Measurements from ENCODE around the gene ZNF512B.
A peak's percentile ranks its signal among the peaks of the same experiment; 100 is the strongest.
"Not testable (repeated sequence)": the region's sequence is repeated elsewhere in the genome, so short reads cannot be mapped to it uniquely, and the experiment has no call there.

The ZNF512B gene

GRCh38 chr20:63932606-63933160, 37.0 kb downstream of the ZNF512B start:
- no peak for DNase-seq (ENCODE audit: low spot score)

GRCh38 chr20:63931735-63932134, 38.0 kb downstream of the ZNF512B start:
- DNase-seq (ENCODE audit: low spot score) = no peak

- no peak for DNase-seq (ENCODE audit: low spot score)
Observed at GRCh38 chr20:63930971-63931553, 38.7 kb downstream of the ZNF512B start.

DNA sequence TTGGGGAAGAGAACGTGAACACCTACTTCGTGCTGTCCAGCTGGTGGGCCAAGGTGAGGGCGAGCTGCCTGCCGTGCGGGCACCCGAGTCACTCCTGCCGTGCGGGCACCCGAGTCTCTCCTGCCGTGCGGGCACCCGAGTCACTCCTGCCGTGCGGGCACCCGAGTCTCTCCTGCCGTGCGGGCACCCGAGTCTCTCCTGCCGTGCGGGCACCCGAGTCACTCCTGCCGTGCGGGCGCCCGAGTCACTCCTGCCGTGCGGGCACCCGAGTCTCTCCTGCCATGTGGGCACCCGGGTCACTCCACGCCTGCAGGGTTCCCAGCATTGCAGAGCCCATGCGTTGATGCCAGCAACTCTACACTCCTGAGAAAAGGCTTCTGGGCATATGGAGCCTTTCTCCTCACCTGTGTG, 40.3 kb downstream of the ZNF512B start:
- DNase-seq (ENCODE audit: low spot score) = not testable (repeated sequence)

DNA sequence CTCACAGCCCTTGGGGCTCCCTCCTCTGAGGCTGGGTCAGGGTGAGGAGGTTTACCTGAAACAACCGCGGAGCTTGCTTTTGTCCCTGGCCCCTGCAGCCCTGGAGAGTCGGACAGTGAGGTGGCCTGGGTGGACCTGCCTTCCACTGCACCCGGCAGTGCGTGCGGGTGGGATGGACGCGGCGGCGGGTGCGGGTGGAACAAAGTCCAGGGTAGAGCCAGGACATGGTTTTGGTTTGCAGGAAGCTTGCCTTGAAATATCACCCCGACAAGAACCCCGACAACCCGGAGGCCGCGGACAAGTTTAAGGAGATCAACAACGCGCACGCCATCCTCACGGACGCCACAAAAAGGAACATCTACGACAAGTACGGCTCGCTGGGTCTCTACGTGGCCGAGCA, 40.7 kb downstream of the ZNF512B start:
- DNase-seq (ENCODE audit: low spot score) = no peak

- no peak for DNase-seq (ENCODE audit: low spot score)
Observed at GRCh38 chr20:63926298-63926697, 43.4 kb downstream of the ZNF512B start.

GRCh38 chr20:63924241-63924640, 45.5 kb downstream of the ZNF512B start:
- DNase-seq (ENCODE audit: low spot score) = no peak

DNA sequence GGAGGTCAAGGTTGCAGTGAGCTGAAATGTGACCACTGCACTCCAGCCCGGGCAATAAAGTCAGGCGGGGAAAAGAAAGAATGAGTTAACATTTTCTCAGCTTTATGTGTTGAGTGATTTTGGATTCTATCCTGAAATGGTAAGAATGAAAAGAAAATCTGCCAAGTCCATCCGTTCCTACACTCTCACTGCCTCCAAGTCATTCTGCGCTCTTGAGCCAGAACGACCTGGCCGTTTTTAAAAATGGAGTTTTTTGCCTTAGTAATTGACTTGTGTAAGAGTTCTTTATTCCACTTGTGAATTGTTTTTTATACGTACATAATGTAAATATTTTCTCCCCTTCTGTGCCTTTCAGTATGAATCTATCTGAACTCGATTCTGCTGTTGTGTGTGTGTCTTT, 46.1 kb downstream of the ZNF512B start:
- DNase-seq (ENCODE audit: low spot score) = no peak

GRCh38 chr20:63920226-63920625, 49.5 kb downstream of the ZNF512B start:
- no peak for DNase-seq (ENCODE audit: low spot score)

- no peak for DNase-seq (ENCODE audit: low spot score)
Observed at GRCh38 chr20:63919130-63919529, 50.6 kb downstream of the ZNF512B start.

DNA sequence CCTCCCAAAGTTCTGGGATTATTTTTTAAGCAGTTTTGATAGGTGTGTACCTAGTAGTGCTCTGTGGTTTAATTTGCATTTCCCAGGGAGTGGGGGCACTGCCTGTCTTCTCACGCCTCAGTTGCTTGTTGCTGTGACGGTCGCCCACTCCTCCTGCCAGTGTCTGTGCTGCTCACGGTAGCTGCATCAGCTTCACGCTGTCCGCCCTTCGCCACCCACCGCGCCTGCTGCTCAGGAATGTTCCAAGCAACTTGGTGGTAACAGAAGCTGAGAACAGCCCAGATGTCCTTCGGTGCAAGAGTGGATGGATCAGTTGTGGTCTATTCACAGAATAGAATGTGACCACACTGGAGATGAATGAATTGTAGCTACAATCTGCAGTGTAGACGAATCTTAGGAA, 51.9 kb downstream of the ZNF512B start:
- no peak for DNase-seq (ENCODE audit: low spot score)

DNA sequence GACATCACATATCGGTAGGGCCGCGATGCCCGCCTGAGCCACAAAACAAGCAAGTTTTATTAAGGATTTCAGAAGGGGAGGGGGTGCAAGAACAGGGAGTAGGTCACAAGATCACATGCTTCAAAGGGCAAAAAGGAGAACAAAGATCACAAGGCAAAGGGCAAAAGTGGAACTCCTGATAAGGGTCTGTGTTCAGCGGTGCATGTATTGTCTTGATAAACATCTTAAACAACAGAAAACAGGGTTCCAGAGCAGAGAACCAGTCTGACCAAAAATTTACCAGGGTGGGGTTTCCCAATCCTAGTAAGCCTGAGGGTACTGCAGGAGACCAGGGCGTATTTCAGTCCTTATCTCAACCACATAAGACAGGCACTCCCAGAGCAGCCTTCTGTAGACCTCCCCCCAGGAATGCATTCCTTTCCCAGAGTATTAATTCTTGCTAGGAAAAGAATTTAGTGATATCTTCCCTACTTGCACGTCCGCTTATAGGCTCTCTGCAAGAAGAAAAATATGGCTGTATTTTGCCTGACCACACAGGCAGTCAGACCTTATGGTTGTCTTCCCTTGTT, 53.3 kb downstream of the ZNF512B start:
- not testable (repeated sequence) for DNase-seq (ENCODE audit: low spot score)

DNA sequence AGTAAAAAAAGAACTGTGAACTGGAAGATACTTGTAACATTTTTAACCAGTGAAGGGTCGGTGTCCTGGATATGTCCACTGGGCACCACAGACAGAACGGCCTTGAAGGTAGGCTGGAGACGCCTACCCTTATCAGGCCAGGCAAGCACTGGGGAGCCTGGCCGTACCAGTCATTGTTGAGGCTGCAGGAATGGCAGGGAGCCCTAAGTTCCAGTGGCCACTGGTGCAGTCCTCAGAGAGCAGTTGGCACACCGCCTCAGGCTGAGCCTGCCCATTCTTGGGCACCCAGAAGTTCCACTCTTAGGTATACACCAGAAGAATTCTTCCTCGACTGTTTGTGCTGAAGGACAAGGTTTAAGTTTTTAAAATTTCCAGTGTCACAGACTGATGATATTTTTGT, 54.3 kb downstream of the ZNF512B start:
- no peak for DNase-seq (ENCODE audit: low spot score)

- DNase-seq (ENCODE audit: low spot score) = no peak
Observed at GRCh38 chr20:63913768-63914167, 56.0 kb downstream of the ZNF512B start.

GRCh38 chr20:63911176-63911575, 58.6 kb downstream of the ZNF512B start:
- peak; percentile 69 for DNase-seq (ENCODE audit: low spot score)

DNA sequence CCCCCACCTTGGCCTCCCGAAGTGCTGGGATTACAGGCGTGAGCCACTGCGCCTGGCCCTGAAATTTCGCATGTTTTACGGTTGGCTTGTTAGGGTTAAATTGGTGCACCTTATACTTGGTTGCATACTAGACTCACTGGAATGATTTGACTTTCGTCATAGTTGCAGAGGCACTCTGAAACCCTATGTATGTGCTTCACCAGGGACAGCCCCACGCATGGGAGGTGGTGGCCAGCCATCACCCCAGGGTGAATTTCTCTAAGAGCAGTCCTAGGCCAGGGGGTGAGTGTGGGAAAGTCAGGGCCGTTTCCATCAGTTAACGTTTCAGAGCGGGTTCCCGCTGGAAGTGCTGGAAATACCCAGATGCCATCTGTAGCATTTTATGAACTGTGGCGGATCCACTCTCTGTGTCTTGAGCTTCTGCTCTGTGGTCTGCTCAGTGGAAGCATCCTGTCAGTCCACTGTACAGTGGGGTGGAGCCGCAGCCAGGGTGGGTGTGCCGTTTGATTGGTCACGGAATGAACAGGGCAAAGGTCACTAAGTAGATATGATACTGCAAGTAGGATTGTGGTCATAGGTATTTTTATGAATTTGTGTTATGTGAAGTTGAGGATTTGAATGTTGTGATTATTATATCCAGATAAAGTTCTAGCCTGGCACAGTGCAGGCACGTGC, 61.6 kb downstream of the ZNF512B start:
- DNase-seq (ENCODE audit: low spot score) = peak; percentile 75

Measured in LoVo (cell line).